ENCODE data around the gene RYR1. TPM values are rescaled to one million over a fixed set of nuclear protein-coding genes. Genes with fewer than 3 reads are reported as not detected.

Gene RYR1
- total RNA-seq, 1 donor = under 0.01 TPM

GRCh38 chr19:38442736-38443135 lies 9.2 kb downstream of the RYR1 start:
- Histone ChIP-seq H3K27ac (ENCODE audit: low read depth, low read length) (no peak overlapping the region), H3K79me2 (ENCODE audit: insufficient read depth, low read length) (no peaks in the 10 kb centered on the region), H3K9me3 (ENCODE audit: low read depth, low read length) (no peaks in the 10 kb centered on the region), H3K36me3 (ENCODE audit: insufficient read depth, low read length) (no peaks in the 10 kb centered on the region), H2AFZ (ENCODE audit: low read length) (no peak overlapping the region), H4K20me1 (ENCODE audit: insufficient read depth, low read length) (no peaks in the 10 kb centered on the region), H3K4me2 (ENCODE audit: insufficient read depth, low read length) (no peak overlapping the region), H3K4me1 (ENCODE audit: insufficient read depth, low read length) (no peaks in the 10 kb centered on the region), H3K27me3 (ENCODE audit: insufficient read depth, low read length) (no peaks in the 10 kb centered on the region), H3K4me3 (ENCODE audit: insufficient read depth, low read length) (no peak overlapping the region)
- TF ChIP-seq CTCF (IDR thresholded peaks at IDR 0.05; ENCODE audit: extremely low read depth, low read depth, low read length) = no peak
- peak; percentile 72 for DNase-seq (ENCODE audit: insufficient read length, low spot score, missing footprints)

GRCh38 chr19:38443458-38443999 lies 10.0 kb downstream of the RYR1 start:
- no peak overlapping the region for H3K4me2 ChIP-seq (ENCODE audit: insufficient read depth, low read length)

GRCh38 chr19:38444026-38444425 lies 10.5 kb downstream of the RYR1 start:
- Histone ChIP-seq H2AFZ (ENCODE audit: low read length) (no peak overlapping the region), H3K4me2 (ENCODE audit: insufficient read depth, low read length) (no peak overlapping the region), H3K27ac (ENCODE audit: low read depth, low read length) (no peak overlapping the region), H3K9me3 (ENCODE audit: low read depth, low read length) (no peaks in the 10 kb centered on the region), H4K20me1 (ENCODE audit: insufficient read depth, low read length) (no peaks in the 10 kb centered on the region), H3K36me3 (ENCODE audit: insufficient read depth, low read length) (no peaks in the 10 kb centered on the region), H3K27me3 (ENCODE audit: insufficient read depth, low read length) (no peaks in the 10 kb centered on the region), H3K4me3 (ENCODE audit: insufficient read depth, low read length) (no peak overlapping the region), H3K4me1 (ENCODE audit: insufficient read depth, low read length) (no peaks in the 10 kb centered on the region), H3K79me2 (ENCODE audit: insufficient read depth, low read length) (no peaks in the 10 kb centered on the region)
- peak; percentile 80 for DNase-seq (ENCODE audit: insufficient read length, low spot score, missing footprints)
- TF ChIP-seq CTCF (IDR thresholded peaks at IDR 0.05; ENCODE audit: extremely low read depth, low read depth, low read length) = no peak

More at GRCh38 chr19:38443458-38443999, 10.0 kb downstream of the RYR1 start:
- H3K36me3 ChIP-seq (ENCODE audit: insufficient read depth, low read length) = no peaks in the 10 kb centered on the region
- no peaks in the 10 kb centered on the region for H3K9me3 ChIP-seq (ENCODE audit: low read depth, low read length)
- no peak for TF ChIP-seq CTCF (IDR thresholded peaks at IDR 0.05; ENCODE audit: extremely low read depth, low read depth, low read length)
- no peaks in the 10 kb centered on the region for H3K4me1 ChIP-seq (ENCODE audit: insufficient read depth, low read length)
- H3K4me3 ChIP-seq (ENCODE audit: insufficient read depth, low read length) = no peak overlapping the region
- H2AFZ ChIP-seq (ENCODE audit: low read length) = no peak overlapping the region
- H3K79me2 ChIP-seq (ENCODE audit: insufficient read depth, low read length) = no peaks in the 10 kb centered on the region
- no peak overlapping the region for H3K27ac ChIP-seq (ENCODE audit: low read depth, low read length)
- no peak for DNase-seq (ENCODE audit: insufficient read length, low spot score, missing footprints)
- H3K27me3 ChIP-seq (ENCODE audit: insufficient read depth, low read length) = no peaks in the 10 kb centered on the region
- H4K20me1 ChIP-seq (ENCODE audit: insufficient read depth, low read length) = no peaks in the 10 kb centered on the region

- H3K4me3 ChIP-seq (ENCODE audit: insufficient read depth, low read length) = no peak overlapping the region
- H3K4me1 ChIP-seq (ENCODE audit: insufficient read depth, low read length) = no peaks in the 10 kb centered on the region
- no peak overlapping the region for H3K27ac ChIP-seq (ENCODE audit: low read depth, low read length)
- H3K27me3 ChIP-seq (ENCODE audit: insufficient read depth, low read length) = no peaks in the 10 kb centered on the region
- no peaks in the 10 kb centered on the region for H3K9me3 ChIP-seq (ENCODE audit: low read depth, low read length)
- DNase-seq (ENCODE audit: insufficient read length, low spot score, missing footprints) = peak; percentile 71
- H3K36me3 ChIP-seq (ENCODE audit: insufficient read depth, low read length) = no peaks in the 10 kb centered on the region
- H2AFZ ChIP-seq (ENCODE audit: low read length) = no peak overlapping the region
- H3K4me2 ChIP-seq (ENCODE audit: insufficient read depth, low read length) = no peak overlapping the region
- no peak for TF ChIP-seq CTCF (IDR thresholded peaks at IDR 0.05; ENCODE audit: extremely low read depth, low read depth, low read length)
- H4K20me1 ChIP-seq (ENCODE audit: insufficient read depth, low read length) = no peaks in the 10 kb centered on the region
- H3K79me2 ChIP-seq (ENCODE audit: insufficient read depth, low read length) = no peaks in the 10 kb centered on the region
These were observed 11.9 kb downstream of the RYR1 start for GRCh38 chr19:38445362-38445761.
